HG03066 (cell line): ENCODE results near the gene VPS11.
"Not testable (repeated sequence)": the region's sequence is repeated elsewhere in the genome, so short reads cannot be mapped to it uniquely, and the experiment has no call there.

Experiments used
- ATAC-seq: cut with Tn5 transposase; IDR thresholded peaks from one replicate; pipeline ENCODE4 v1.9.1; 2021; ENCODE audit warnings: low read depth; ENCODE audit not compliant: unreplicated experiment

The VPS11 gene

DNA sequence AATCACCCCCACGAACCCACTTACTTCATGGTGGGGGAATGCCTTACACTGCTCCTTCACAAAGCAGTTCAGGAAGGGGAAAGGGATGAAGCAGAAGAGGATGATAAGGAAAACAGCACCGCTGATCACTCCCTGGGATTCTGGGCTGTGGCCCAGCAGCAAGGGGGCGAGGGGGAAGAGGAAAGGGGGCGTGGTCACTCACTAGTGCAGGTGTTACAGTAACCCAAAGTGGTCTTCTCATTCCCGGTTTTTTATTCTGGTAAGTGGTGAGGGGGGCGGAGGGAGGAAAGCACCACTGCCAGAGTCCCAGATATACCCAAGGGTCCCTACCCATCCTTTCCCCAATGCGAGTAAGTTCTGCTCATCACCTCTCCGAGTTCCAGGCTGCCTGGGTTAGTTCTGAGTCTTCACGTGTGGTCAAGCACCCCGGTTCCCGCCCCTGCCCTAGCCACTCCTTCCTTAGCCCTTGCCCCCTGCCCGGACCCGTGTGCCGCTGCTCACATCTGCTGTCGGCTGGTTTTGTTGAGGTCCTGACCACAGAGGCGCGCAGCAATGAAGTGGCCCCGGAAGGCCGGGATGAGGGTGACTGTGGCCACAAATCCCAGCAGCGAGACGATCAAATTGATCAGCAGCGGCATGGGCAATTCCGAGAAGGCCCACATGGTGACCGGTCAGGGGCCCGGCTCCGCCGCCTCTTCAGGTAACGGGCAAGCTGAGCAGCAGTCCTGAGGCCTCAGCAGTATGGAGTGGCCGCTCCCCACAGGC is 33.6 kb downstream of the VPS11 start:
- ATAC-seq: peak; percentile 19

DNA sequence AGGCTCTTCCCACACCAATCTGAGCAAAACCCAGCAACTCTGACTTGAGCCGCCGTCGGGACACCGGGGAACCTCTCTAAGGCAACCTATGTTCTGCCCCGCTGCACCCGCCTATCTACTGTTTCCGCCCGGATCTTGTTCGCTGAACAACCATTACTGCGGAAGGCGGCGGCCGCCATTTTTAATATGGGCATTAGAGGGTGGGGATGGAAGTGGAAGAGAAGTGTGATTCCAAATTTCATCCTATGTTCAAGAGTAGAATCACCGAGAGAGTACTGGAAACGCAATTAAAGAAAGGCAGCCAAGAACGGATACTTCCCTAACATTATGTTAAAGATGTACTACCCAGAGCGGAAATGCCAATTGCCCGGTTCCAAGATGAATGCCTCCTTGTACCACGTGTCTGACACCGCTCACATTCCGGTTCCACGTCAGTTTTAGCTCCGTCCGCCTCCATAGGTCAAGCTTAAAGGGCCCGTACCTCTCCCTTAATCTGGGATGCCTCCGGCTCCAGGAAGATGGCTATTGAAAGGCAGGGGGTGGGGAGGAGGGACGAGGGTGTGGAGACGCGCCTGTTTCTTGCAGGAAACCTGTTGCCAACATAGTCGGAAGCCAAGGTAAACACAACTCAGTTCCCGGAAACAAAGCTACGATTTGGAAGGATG is 34.3 kb downstream of the VPS11 start, which contains the start of gene DPAGT1:
Gene DPAGT1, minus strand, starts transcription at position 95 of the 665 bp plus-strand sequence. CDS start 198 bp downstream, outside the sequence.
- ATAC-seq: peak; percentile 72

DNA sequence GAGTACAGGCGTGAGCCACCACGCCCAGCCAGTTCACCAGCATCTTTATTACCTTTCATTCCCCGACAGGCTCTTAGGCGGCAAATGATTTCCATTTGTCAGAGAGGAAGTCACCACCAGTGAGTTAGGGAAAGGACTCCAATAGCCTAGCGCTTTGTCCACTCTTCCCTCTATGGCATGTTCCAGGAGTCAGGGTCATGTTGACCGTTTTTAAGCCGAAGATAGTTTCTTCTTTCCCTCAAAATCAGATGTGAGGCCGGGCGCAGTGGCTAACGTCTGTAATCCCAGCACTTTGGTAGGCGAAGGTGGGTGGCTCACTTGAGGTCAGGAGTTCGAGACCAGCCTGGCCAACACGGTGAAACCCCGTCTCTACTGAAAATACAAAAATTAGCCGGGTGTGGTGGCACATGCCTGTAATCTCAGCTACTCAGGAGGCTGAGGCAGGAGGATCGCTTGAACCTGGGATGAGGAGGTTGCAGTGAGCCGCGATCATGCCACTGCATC is 35.6 kb downstream of the VPS11 start:
- not testable (repeated sequence) for ATAC-seq

DNA sequence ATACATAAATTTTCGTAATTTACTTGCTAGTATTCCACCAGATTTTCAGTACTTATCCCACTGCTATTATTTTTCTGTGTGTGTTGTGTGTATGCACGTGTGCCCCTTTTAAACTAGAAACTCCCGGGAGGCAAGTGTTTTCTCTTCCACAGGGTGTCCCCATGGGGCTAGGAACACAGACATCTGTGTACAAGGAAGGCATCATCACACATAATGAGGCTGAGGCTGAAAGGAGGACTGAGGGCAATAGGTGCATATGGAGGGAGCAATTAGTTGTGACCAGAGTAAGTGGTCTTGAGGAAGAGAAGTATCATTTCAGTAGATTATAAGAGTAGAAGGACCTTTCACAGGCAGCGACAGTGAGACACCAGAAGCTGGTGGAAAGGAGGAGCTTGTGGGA is 36.2 kb downstream of the VPS11 start:
- no peak for ATAC-seq

DNA sequence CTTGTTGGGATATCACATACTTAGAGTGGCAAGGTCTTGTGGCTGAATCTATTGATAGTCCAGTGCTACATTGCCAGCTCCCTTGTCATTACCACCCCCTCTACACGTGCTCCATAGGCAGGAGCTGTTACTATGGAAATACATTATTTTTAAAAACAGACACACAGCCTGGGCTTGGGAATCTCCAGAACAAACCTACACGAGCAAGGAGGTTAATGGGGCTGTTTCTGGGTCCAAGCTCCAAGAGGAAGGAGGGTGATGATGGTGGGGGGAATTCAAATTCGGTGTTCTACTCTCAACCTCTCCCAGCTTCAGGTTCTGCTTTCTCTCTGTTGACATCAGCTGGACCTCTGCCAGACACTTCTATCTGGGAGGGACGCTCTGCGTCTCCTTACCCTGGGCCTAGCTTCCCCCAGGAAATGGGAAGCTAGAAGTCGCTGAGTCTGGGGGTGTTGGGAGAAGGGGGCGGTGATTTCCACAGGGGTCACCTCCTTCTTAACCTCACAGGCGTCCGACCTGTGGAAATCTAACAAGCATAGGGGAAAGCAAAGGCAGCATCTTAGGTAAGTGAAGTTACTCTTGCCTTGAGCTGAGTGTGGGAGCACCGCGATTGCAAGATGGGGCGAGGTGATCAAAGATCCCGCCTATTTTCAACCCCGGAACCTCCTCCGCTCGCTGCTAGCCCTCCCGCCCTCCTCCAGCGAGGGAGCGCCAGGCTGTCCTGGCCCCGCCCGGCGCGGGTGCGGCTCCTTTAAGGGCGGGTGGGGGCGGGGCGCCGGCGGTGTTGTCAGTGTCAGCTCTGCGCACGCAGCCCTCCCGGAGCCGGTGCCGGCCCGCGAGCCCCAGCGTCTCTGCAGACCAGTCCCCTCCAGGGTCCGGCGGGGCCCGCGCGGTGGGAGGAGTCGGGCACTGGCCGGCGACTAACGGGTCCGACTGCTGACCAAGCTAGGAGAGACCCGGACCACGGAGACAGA is 39.2 kb downstream of the VPS11 start, which contains the start of gene C2CD2L:
Gene C2CD2L, plus strand, starts transcription at position 781 of the 974 bp plus-strand sequence. CDS start 398 bp downstream, outside the sequence.
- peak; percentile 73 for ATAC-seq

DNA sequence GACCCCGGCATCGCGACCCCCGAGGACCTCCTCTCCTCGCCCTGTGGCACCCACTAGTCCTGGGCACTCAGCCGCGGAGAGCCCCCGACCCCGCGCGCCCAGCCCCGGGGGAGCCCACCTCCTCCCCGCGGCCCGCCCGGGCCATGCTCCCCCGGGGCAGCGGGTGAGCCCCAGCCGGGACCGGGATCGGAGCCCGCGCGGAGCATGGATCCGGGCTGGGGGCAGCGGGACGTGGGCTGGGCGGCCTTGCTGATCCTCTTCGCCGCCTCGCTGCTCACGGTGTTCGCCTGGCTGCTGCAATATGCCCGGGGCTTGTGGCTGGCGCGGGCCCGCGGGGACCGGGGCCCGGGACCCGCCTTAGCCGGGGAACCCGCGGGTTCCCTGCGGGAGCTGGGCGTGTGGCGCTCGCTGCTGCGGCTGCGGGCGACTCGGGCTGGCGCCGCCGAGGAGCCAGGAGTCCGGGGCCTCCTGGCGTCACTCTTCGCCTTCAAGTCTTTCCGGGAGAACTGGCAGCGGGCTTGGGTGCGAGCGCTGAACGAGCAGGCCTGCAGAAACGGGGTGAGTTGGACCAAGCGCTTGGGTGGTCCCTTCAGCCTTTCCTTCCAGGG is 40.0 kb downstream of the VPS11 start:
- peak; percentile 26 for ATAC-seq

DNA sequence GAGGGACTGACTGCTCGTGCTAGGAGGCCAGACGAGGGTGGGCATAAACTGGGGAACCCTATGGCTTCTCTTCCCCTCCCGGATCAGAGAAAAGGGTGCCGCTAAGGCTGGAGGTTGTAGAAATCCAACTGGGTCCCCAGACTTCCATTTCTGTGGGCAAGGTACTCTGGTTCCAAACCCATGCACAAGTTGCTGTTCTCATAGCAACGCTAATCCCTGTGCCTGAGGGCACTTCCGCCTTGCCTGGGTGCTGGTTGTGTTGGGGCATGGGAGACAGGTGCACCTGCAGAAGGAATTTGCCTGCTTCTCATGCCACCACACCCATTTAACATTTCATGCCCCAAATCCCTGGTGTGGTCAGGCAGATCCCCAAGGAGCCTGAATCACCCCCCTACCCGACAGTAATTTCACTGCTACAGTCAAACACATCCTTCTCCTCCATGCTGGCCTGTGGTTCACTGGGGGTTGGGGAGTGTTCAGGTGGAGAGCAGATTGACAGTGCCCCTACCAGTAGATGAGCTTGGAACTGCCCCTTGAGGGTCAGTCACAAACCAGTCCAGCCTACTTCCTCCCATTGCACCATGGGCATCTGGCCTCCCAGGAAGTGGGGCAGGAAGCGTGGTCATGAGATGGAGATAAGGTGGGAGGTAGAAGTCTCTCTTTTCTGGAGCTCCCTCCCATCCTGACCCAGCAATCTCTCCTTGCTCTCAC is 40.7 kb downstream of the VPS11 start:
- ATAC-seq: no peak

DNA sequence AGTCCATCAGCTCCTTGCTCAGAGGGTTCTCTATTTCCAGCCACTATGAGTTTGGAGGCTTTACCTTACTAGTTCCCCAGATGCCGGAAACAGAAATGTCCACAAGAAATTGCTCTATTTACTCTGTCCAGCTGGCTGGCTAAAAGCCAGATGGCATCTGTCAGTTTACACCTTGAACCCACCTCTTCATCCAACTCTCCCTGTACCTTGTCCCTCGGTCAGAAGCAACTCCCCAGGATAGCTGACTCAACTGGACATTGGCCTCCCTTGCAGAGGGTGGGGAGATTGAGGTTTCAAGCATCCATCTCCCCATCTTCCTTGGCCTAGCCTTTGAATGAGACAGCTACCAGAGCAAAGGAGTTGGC is 41.2 kb downstream of the VPS11 start:
- no peak for ATAC-seq

DNA sequence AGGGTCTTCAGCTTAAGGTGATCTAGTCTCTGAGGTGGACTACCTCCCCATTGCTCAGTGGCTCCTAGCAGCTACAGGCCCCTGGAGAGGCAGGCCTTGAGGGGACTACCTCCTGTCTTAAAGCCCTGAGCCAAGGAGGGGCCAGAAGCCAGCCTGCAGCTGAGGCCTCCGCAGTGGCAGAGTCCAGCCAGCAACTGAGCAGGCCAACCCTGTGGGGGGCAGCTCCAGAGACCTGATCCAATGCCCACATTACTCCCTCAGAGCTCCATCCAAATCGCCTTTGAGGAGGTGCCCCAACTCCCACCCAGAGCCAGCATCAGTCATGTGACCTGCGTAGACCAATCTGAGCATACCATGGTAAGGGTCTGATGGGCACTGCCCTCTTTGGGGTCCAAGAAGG is 42.2 kb downstream of the VPS11 start:
- no peak for ATAC-seq

DNA sequence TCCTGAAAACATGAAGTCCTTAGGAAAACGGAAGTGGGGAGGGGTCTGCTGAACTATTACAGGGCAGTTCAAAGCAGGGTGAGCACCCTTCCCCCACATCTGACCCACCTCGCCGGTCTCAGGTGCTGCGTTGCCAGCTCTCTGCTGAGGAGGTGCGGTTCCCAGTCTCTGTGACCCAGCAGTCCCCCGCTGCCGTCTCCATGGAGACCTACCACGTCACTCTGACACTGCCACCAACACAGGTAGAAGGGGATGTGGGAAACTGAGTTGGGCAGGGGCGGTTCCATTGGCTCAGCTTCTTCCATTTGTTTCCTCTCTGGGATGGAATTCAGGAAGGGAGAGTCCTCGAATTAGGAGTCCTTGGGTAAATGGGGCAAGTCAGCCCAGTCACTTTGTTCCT is 42.8 kb downstream of the VPS11 start:
- ATAC-seq: no peak

DNA sequence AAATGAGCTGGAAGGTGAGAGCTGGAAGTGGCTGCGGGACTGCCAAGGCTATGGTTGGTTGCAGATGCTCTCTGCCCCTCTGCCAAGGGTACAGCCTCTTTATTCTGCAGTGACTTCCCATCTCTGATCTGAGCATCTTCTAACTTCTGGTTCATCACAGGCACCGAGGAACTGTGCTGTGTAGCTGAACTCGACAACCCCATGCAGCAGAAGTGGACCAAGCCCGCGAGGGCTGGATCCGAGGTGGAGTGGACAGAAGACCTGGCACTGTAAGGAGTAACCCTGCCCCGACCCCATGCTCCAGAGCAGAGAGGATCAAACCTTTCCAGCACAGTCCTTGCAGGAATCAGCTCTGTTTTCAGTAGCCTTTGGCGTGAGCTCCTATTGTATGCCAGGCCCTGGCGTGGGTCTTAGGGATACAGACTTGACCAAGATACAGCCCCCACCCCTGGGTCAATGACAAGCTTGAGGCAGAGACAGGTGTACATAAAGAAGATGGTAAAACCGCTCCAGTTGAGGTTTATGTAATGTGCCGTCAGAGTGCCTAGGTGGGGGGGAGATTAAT is 43.8 kb downstream of the VPS11 start:
- ATAC-seq: no peak

DNA sequence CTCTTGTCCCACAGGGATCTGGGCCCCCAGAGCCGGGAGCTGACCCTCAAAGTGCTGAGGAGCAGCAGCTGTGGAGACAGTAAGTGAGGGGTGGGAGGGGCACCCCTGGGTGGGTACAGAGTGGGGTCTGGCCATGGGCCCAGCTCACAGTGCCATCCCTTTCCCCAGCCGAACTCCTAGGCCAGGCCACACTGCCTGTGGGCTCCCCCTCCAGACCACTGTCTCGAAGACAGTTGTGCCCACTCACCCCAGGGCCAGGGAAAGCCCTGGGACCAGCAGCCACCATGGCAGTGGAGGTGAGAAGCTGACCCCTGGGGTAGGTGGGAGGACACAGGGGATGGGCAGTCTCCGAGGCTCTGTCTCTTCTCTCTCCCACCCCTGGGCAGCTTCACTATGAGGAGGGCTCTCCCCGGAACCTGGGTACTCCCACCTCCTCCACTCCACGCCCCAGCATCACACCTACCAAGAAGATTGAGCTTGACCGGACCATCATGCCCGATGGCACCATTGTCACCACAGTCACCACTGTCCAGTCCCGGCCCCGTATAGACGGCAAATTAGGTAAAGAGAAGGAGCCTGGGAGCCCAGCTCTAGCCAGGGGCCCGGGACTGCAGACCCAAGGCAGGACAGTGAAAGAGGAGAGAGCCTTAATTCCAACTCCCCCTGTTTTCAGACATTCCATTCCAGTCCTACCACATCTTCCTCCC is 44.8 kb downstream of the VPS11 start:
- ATAC-seq: no peak

DNA sequence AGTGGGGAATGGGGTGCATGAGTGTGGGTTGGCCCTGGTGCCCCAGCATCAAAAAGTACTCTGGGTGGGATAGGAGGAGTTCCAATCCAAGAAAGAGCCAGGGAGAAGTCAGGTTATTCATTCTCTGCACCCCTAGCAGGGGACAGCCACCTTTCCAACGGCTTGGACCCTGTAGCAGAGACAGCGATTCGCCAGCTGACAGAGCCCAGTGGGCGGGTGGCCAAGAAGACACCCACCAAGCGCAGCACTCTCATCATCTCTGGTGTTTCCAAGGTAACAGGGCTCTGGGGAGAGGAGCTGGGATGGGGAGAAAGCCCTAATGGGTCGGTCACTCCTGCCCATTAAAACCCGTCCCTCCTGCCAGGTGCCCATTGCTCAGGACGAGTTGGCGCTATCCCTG is 46.1 kb downstream of the VPS11 start:
- no peak for ATAC-seq

DNA sequence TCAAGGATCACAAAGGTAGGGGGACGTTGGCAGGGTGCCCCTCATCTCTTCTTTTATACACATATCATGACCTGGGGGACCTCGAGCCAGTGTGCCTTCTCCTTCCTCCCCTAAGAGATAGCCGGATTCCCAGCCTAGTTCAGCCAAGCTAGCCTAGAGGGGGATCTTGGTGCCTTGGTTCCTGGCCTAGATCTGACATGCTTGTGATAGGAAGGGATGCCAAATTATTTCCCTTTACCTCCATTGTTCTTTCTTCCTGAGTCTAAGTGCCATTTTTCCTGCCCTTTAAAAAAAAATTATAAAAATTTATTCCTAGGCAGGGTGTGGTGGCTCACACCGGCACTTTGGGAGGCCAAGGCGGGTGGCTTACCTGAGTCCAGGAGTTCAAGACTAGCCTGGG is 46.7 kb downstream of the VPS11 start:
- no peak for ATAC-seq

DNA sequence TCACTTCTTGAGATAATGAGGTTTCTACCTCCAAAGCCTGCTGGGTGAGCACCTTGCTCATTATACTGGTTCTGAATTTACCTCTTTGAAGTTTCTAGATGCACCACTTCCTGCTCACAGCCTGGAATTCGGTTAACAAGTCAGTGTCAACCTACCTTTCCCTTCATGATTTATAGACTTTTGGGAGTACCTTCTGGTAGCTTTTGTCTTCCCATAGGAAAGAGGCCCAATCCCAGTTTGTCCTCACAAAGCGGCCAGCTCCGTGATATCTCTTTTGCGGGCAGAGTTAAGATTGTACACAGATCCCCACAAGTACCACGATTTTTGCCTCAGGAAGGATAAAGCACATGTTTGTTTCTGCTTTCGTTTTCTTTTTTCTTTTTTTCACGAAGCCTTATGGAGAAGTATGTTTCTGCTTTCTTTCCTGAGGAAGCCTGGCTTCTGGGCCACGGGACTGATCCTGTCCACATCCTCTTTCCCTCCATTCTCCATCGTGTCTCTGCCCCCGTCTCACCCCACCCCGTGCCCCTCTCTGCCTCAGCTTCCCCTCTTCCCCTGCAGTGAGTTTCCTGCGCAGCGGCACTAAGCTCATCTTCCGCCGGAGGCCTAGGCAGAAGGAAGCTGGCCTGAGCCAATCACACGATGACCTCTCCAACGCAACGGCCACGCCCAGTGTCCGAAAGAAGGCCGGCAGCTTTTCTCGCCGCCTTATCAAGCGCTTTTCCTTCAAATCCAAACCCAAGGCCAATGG is 48.0 kb downstream of the VPS11 start:
- ATAC-seq: no peak

DNA sequence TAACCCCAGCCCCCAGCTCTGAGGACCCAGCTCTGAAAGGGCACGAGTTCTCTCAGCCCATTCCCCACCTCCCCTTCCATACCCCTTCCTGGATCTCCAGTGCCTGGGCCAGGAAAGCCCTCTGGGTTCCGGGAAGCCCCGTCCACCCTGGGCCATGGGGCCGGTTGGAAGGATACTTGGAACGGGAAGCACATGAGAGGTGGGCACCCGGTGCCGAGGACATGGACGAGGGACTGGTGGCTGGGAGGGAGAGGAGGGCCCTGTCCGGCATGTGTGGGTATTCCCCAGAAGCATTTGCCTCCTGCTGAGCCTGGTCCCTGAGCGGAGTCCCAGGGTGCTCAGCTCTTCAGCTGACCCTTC is 48.6 kb downstream of the VPS11 start:
- ATAC-seq: no peak

DNA sequence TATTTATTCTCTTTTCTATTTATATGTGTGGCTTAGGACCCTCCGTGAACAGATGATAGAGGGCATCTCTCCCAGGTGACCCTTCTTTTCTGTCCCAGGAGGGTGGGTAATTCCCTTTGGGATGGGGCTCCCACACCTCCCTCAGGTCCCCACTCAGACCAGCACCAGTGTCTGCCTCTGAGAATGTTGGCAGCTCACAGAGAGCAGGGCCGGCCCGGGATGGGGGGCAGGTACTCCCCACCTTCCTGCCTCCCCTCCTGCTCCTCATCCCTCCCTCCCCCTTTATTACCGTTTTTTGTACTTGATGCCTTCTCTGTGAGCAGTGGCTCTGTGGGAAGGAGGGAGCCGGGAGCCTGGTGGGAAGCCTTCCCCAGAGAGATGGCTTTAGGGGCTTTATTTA is 49.0 kb downstream of the VPS11 start:
- no peak for ATAC-seq
